DND-41 (cell line): ENCODE measurements around the gene BEX4.

Source experiments
- EZH2 ChIP-seq: IDR thresholded peaks from 3 replicates; pipeline ENCODE4 v1.6.1; 2012; ENCODE audit warnings: borderline replicate concordance, low read depth, mild to moderate bottlenecking, moderate library complexity, low read length, inconsistent platforms; ENCODE audit not compliant: severe bottlenecking
- TF ChIP-seq, protein P1 (sequence below): IDR thresholded peaks from 2 replicates; pipeline ENCODE4 v1.5.1; 2012; ENCODE audit warnings: borderline replicate concordance, low read length, moderate library complexity, mild to moderate bottlenecking; ENCODE audit not compliant: poor library complexity, severe bottlenecking; ENCODE audit errors: extremely low read depth

- TF ChIP-seq EZH2: no peak
- TF ChIP-seq, protein P1, sequence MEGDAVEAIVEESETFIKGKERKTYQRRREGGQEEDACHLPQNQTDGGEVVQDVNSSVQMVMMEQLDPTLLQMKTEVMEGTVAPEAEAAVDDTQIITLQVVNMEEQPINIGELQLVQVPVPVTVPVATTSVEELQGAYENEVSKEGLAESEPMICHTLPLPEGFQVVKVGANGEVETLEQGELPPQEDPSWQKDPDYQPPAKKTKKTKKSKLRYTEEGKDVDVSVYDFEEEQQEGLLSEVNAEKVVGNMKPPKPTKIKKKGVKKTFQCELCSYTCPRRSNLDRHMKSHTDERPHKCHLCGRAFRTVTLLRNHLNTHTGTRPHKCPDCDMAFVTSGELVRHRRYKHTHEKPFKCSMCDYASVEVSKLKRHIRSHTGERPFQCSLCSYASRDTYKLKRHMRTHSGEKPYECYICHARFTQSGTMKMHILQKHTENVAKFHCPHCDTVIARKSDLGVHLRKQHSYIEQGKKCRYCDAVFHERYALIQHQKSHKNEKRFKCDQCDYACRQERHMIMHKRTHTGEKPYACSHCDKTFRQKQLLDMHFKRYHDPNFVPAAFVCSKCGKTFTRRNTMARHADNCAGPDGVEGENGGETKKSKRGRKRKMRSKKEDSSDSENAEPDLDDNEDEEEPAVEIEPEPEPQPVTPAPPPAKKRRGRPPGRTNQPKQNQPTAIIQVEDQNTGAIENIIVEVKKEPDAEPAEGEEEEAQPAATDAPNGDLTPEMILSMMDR: peak; percentile 66
These were observed 3.7 kb upstream of the BEX4 start for GRCh38 chrX:103211012-103211715.
